GM23338 (cell line): ENCODE measurements around the gene ADAMTSL2. TPM values are rescaled to one million over a fixed set of nuclear protein-coding genes. Genes with fewer than 3 reads are reported as not detected.

Experiments
- ATAC-seq: fragments of 200-7000 bp; cut with Tn5 transposase; 3 replicates; pipeline ENCODE4 v1.9.1; 2020
- DNase-seq: peaks from one replicate; pipeline ENCODE4 v3.0.0-alpha.2; 2015; ENCODE audit warnings: low spot score
- H2AFZ ChIP-seq: fragments of 200-600 bp; sonication (generic); 2 replicates; pipeline ENCODE4 v1.8.0; 2016; ENCODE audit warnings: antibody characterized with exemption, mild to moderate bottlenecking, moderate library complexity
- H3F3A ChIP-seq: fragments of 200-600 bp; sonication (generic); replicated peaks from 2 replicates; pipeline ENCODE4 v1.8.0; 2017; ENCODE audit warnings: antibody characterized with exemption, mixed run types, low read depth
- H3K27ac ChIP-seq: fragments of 200-600 bp; sonication (generic); 2 replicates; pipeline ENCODE4 v1.6.1; 2016; ENCODE audit warnings: low read depth
- H3K27me3 ChIP-seq: fragments of 200-600 bp; sonication (generic); 2 replicates; pipeline ENCODE4 v1.8.0; 2016; ENCODE audit warnings: mild to moderate bottlenecking, mixed run types, moderate library complexity; ENCODE audit not compliant: insufficient read depth
- H3K36me3 ChIP-seq: fragments of 200-600 bp; sonication (generic); 2 replicates; pipeline ENCODE4 v1.8.0; 2016; ENCODE audit warnings: mild to moderate bottlenecking; ENCODE audit not compliant: insufficient read depth
- H3K4me1 ChIP-seq: fragments of 200-600 bp; sonication (generic); 2 replicates; pipeline ENCODE4 v1.8.0; 2016; ENCODE audit warnings: mild to moderate bottlenecking, moderate library complexity; ENCODE audit not compliant: insufficient read depth
- H3K4me2 ChIP-seq: fragments of 200-600 bp; sonication (generic); 2 replicates; pipeline ENCODE4 v1.7.1; 2017; ENCODE audit warnings: mixed run types
- H3K4me3 ChIP-seq: fragments of 200-600 bp; sonication (generic); 2 replicates; pipeline ENCODE4 v1.6.1; 2016; ENCODE audit warnings: mixed run types
- H3K79me2 ChIP-seq: fragments of 200-600 bp; sonication (generic); replicated peaks from 2 replicates; pipeline ENCODE4 v1.8.0; 2017; ENCODE audit warnings: mild to moderate bottlenecking; ENCODE audit not compliant: insufficient read depth
- H3K9me2 ChIP-seq: fragments of 200-600 bp; sonication (generic); 2 replicates; pipeline ENCODE4 v1.8.0; 2017; ENCODE audit not compliant: insufficient read depth
- H4K20me1 ChIP-seq: fragments of 200-600 bp; sonication (generic); replicated peaks from 2 replicates; pipeline ENCODE4 v1.8.0; 2017; ENCODE audit warnings: mild to moderate bottlenecking; ENCODE audit not compliant: insufficient read depth
- H3K27ac Mint-ChIP-seq: 2 replicates; pipeline ENCODE4 v1.8.0; 2020; ENCODE audit warnings: inconsistent platforms, mild to moderate bottlenecking, moderate library complexity, mixed read lengths
- H3K27me3 Mint-ChIP-seq: 3 replicates; pipeline ENCODE4 v1.8.0; 2022; ENCODE audit warnings: low read depth, mild to moderate bottlenecking, moderate library complexity, mixed read lengths, inconsistent platforms; ENCODE audit not compliant: insufficient read depth, poor library complexity
- H3K36me3 Mint-ChIP-seq: 3 replicates; pipeline ENCODE4 v1.8.0; 2021; ENCODE audit warnings: low read depth, mild to moderate bottlenecking, inconsistent platforms, moderate library complexity, mixed read lengths
- H3K4me1 Mint-ChIP-seq: 3 replicates; pipeline ENCODE4 v1.8.0; 2020; ENCODE audit warnings: mild to moderate bottlenecking, inconsistent platforms, mixed read lengths
- H3K4me3 Mint-ChIP-seq: 3 replicates; pipeline ENCODE4 v1.8.0; 2021; ENCODE audit warnings: moderate library complexity, mild to moderate bottlenecking, inconsistent platforms, mixed read lengths
- H3K9me3 Mint-ChIP-seq: 3 replicates; pipeline ENCODE4 v1.8.0; 2020; ENCODE audit warnings: moderate library complexity, mild to moderate bottlenecking, inconsistent platforms, mixed read lengths
- CREB1 ChIP-seq: fragments of 250-450 bp; sonication (Bioruptor Pico); IDR thresholded peaks from 2 replicates; pipeline ENCODE4 v1.5.0; 2020; ENCODE audit warnings: low read depth, mild to moderate bottlenecking, moderate library complexity
- EZH2 ChIP-seq: fragments of 200-600 bp; sonication (generic); IDR thresholded peaks from one replicate; pipeline ENCODE4 v1.8.0; 2017; ENCODE audit warnings: antibody characterized with exemption, mild to moderate bottlenecking, low read depth; ENCODE audit not compliant: unreplicated experiment
- EZH2phosphoT487 ChIP-seq: fragments of 200-600 bp; sonication (generic); IDR thresholded peaks from one replicate; pipeline ENCODE4 v1.8.1; 2018; ENCODE audit warnings: antibody characterized with exemption; ENCODE audit not compliant: unreplicated experiment
- JUNB ChIP-seq: IDR thresholded peaks from one replicate; pipeline ENCODE4 v1.6.1; 2016; ENCODE audit warnings: antibody characterized with exemption; ENCODE audit not compliant: unreplicated experiment
- NANOG ChIP-seq: IDR thresholded peaks from 2 replicates; pipeline ENCODE4 v1.6.1; 2016; ENCODE audit warnings: antibody characterized with exemption, borderline replicate concordance
- POLR2AphosphoS5 ChIP-seq: IDR thresholded peaks from 2 replicates; pipeline ENCODE4 v1.6.1; 2016; ENCODE audit warnings: antibody characterized with exemption, low read depth
- STAT1 ChIP-seq: IDR thresholded peaks from one replicate; pipeline ENCODE4 v1.6.1; 2016; ENCODE audit warnings: antibody characterized with exemption; ENCODE audit not compliant: unreplicated experiment
- ZNF114 ChIP-seq: fragments of 250-450 bp; sonication (Bioruptor Pico); IDR thresholded peaks from 2 replicates; pipeline ENCODE4 v1.5.0; 2020; ENCODE audit warnings: mild to moderate bottlenecking, moderate library complexity
- ZNF331 ChIP-seq: fragments of 250-450 bp; sonication (Bioruptor Pico); IDR thresholded peaks from 2 replicates; pipeline ENCODE4 v1.5.0; 2020; ENCODE audit warnings: low read depth, mild to moderate bottlenecking, moderate library complexity
- polyA plus RNA-seq: library from polyadenylated mRNA; unstranded; fragments of >200 nt; fragmentation: Nextera tagmentation; extraction: Ambion mirVana; gene quantifications from 2 replicates; pipeline ENCODE4 v1.2.1, GENCODE V29; 2016
- total RNA-seq: library from RNA; depleted of rRNA; stranded (reverse); fragments of >200 nt; shearing (Covaris generic); gene quantifications from 2 replicates; pipeline ENCODE4 v1.2.3, GENCODE V29; 2014
- TF ChIP-seq, protein P1 (sequence below): fragments of 250-450 bp; sonication (Bioruptor Pico); IDR thresholded peaks from 2 replicates; pipeline ENCODE4 v1.5.0; 2020; ENCODE audit warnings: mild to moderate bottlenecking, moderate library complexity
- TF ChIP-seq, protein P2 (sequence below): IDR thresholded peaks from 2 replicates; pipeline ENCODE4 v1.6.1; 2016; ENCODE audit warnings: antibody characterized with exemption
- TF ChIP-seq, protein P3 (sequence below): IDR thresholded peaks from one replicate; pipeline ENCODE4 v1.6.1; 2018; ENCODE audit warnings: antibody characterized with exemption; ENCODE audit not compliant: unreplicated experiment
- TF ChIP-seq, protein P4 (sequence below), 2 experiments: fragments of 200-600 bp in 1 of 2; sonication (generic) in 1 of 2; conservative IDR thresholded peaks; 2 replicates each; pipeline versions ENCODE4 v1.5.1 to v1.6.1; 2016 to 2017; ENCODE audit warnings: antibody characterized with exemption in 2 of 2, low read depth in 2 of 2, mild to moderate bottlenecking in 2 of 2, moderate library complexity in 1 of 2

ADAMTSL2 gene
- total and polyA plus RNA-seq, 2 experiments from 2014 or later, result 0.15 to 0.66 TPM

DNA sequence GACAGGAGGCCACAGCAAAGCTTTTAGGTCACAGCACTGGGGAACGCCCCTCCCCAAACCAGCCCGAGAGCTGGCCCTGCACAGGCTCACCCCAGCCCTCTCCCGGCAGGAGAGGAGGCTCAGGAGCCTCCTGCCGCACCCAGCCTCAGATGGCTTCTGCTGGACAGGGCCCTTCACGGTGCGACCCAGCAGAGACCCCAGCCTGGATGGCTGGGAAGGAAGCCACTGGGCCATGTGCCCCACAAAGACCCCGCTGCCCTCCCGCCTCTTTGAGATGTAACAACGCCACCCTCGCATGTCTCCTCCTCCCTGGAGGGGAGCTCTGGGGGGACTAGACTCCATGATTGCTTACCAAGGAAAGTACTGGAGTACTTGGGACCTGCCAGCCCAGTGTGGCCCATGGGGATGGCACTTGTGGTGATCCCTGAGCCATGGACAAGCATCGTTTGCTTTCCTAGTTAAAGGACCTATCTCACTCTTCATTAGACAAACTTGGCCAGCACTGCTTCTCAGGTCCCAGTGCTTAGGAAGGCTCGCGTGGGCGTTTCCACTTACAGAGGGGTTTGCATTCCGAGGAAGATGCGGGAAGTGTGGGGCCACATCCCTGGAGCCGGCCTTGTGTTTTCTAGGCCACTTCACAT is 18.8 kb upstream of the ADAMTSL2 start:
- H3K36me3 Mint-ChIP-seq, result no peaks in the 10 kb centered on the region
- H3K9me3 Mint-ChIP-seq, result no peaks in the 10 kb centered on the region; the same call in 2 of the 3 replicates
- H4K20me1 ChIP-seq, result no peaks in the 10 kb centered on the region
- H3K4me2 ChIP-seq, result no peak overlapping the region
- no peak for TF ChIP-seq ZNF331 (CRISPR knock-in tag)
- TF ChIP-seq, protein P1, sequence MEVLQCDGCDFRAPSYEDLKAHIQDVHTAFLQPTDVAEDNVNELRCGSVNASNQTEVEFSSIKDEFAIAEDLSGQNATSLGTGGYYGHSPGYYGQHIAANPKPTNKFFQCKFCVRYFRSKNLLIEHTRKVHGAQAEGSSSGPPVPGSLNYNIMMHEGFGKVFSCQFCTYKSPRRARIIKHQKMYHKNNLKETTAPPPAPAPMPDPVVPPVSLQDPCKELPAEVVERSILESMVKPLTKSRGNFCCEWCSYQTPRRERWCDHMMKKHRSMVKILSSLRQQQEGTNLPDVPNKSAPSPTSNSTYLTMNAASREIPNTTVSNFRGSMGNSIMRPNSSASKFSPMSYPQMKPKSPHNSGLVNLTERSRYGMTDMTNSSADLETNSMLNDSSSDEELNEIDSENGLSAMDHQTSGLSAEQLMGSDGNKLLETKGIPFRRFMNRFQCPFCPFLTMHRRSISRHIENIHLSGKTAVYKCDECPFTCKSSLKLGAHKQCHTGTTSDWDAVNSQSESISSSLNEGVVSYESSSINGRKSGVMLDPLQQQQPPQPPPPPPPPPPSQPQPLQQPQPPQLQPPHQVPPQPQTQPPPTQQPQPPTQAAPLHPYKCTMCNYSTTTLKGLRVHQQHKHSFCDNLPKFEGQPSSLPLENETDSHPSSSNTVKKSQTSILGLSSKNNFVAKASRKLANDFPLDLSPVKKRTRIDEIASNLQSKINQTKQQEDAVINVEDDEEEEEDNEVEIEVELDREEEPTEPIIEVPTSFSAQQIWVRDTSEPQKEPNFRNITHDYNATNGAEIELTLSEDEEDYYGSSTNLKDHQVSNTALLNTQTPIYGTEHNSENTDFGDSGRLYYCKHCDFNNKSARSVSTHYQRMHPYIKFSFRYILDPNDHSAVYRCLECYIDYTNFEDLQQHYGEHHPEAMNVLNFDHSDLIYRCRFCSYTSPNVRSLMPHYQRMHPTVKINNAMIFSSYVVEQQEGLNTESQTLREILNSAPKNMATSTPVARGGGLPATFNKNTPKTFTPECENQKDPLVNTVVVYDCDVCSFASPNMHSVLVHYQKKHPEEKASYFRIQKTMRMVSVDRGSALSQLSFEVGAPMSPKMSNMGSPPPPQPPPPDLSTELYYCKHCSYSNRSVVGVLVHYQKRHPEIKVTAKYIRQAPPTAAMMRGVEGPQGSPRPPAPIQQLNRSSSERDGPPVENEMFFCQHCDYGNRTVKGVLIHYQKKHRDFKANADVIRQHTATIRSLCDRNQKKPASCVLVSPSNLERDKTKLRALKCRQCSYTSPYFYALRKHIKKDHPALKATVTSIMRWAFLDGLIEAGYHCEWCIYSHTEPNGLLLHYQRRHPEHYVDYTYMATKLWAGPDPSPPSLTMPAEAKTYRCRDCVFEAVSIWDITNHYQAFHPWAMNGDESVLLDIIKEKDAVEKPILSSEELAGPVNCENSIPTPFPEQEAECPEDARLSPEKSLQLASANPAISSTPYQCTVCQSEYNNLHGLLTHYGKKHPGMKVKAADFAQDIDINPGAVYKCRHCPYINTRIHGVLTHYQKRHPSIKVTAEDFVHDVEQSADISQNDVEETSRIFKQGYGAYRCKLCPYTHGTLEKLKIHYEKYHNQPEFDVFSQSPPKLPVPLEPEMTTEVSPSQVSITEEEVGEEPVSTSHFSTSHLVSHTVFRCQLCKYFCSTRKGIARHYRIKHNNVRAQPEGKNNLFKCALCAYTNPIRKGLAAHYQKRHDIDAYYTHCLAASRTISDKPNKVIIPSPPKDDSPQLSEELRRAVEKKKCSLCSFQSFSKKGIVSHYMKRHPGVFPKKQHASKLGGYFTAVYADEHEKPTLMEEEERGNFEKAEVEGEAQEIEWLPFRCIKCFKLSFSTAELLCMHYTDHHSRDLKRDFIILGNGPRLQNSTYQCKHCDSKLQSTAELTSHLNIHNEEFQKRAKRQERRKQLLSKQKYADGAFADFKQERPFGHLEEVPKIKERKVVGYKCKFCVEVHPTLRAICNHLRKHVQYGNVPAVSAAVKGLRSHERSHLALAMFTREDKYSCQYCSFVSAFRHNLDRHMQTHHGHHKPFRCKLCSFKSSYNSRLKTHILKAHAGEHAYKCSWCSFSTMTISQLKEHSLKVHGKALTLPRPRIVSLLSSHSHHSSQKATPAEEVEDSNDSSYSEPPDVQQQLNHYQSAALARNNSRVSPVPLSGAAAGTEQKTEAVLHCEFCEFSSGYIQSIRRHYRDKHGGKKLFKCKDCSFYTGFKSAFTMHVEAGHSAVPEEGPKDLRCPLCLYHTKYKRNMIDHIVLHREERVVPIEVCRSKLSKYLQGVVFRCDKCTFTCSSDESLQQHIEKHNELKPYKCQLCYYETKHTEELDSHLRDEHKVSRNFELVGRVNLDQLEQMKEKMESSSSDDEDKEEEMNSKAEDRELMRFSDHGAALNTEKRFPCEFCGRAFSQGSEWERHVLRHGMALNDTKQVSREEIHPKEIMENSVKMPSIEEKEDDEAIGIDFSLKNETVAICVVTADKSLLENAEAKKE (CRISPR knock-in tag), result no peak
- no peak for TF ChIP-seq EZH2phosphoT487
- no peak for TF ChIP-seq JUNB
- TF ChIP-seq, protein P2, sequence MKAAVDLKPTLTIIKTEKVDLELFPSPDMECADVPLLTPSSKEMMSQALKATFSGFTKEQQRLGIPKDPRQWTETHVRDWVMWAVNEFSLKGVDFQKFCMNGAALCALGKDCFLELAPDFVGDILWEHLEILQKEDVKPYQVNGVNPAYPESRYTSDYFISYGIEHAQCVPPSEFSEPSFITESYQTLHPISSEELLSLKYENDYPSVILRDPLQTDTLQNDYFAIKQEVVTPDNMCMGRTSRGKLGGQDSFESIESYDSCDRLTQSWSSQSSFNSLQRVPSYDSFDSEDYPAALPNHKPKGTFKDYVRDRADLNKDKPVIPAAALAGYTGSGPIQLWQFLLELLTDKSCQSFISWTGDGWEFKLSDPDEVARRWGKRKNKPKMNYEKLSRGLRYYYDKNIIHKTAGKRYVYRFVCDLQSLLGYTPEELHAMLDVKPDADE, result no peak
- TF ChIP-seq POLR2AphosphoS5, result no peak
- TF ChIP-seq EZH2, result no peak
- TF ChIP-seq, protein P3, sequence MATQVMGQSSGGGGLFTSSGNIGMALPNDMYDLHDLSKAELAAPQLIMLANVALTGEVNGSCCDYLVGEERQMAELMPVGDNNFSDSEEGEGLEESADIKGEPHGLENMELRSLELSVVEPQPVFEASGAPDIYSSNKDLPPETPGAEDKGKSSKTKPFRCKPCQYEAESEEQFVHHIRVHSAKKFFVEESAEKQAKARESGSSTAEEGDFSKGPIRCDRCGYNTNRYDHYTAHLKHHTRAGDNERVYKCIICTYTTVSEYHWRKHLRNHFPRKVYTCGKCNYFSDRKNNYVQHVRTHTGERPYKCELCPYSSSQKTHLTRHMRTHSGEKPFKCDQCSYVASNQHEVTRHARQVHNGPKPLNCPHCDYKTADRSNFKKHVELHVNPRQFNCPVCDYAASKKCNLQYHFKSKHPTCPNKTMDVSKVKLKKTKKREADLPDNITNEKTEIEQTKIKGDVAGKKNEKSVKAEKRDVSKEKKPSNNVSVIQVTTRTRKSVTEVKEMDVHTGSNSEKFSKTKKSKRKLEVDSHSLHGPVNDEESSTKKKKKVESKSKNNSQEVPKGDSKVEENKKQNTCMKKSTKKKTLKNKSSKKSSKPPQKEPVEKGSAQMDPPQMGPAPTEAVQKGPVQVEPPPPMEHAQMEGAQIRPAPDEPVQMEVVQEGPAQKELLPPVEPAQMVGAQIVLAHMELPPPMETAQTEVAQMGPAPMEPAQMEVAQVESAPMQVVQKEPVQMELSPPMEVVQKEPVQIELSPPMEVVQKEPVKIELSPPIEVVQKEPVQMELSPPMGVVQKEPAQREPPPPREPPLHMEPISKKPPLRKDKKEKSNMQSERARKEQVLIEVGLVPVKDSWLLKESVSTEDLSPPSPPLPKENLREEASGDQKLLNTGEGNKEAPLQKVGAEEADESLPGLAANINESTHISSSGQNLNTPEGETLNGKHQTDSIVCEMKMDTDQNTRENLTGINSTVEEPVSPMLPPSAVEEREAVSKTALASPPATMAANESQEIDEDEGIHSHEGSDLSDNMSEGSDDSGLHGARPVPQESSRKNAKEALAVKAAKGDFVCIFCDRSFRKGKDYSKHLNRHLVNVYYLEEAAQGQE, result no peak
- TF ChIP-seq, protein P4, sequence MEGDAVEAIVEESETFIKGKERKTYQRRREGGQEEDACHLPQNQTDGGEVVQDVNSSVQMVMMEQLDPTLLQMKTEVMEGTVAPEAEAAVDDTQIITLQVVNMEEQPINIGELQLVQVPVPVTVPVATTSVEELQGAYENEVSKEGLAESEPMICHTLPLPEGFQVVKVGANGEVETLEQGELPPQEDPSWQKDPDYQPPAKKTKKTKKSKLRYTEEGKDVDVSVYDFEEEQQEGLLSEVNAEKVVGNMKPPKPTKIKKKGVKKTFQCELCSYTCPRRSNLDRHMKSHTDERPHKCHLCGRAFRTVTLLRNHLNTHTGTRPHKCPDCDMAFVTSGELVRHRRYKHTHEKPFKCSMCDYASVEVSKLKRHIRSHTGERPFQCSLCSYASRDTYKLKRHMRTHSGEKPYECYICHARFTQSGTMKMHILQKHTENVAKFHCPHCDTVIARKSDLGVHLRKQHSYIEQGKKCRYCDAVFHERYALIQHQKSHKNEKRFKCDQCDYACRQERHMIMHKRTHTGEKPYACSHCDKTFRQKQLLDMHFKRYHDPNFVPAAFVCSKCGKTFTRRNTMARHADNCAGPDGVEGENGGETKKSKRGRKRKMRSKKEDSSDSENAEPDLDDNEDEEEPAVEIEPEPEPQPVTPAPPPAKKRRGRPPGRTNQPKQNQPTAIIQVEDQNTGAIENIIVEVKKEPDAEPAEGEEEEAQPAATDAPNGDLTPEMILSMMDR (conservative IDR thresholded peaks at IDR 0.05; ENCODE audit: low read depth in 2 of 2), result no peak
- TF ChIP-seq NANOG, result no peak
- TF ChIP-seq ZNF114 (CRISPR knock-in tag), result no peak
- no peak for TF ChIP-seq STAT1
- TF ChIP-seq CREB1 (CRISPR knock-in tag), result no peak
- H3K9me2 ChIP-seq, result no peaks in the 10 kb centered on the region
- no peaks in the 10 kb centered on the region for H3K79me2 ChIP-seq
- H3K27me3 ChIP-seq, result no peaks in the 10 kb centered on the region
- no peak overlapping the region for H3K27ac Mint-ChIP-seq
- H2AFZ ChIP-seq, result no peak overlapping the region
- no peak overlapping the region for H3K4me3 Mint-ChIP-seq
- no peak overlapping the region for H3K27ac ChIP-seq
- no peak overlapping the region for H3K4me3 ChIP-seq
- peaks cover 8% of the 10 kb centered on the region for H3K27me3 Mint-ChIP-seq
- H3K4me1 Mint-ChIP-seq, result peaks cover 3% of the 10 kb centered on the region; the same call in 1 of the 3 replicates
- DNase-seq (no peak), ATAC-seq (no peak)
- peaks cover 5% of the 10 kb centered on the region; the same call in 1 of the 2 replicates for H3F3A ChIP-seq
- H3K4me1 ChIP-seq, result no peaks in the 10 kb centered on the region
- no peaks in the 10 kb centered on the region for H3K36me3 ChIP-seq
